ENCODE data around the gene FLNB.
A peak's percentile ranks its signal among the peaks of the same experiment; 100 is the strongest.

FLNB gene

DNA sequence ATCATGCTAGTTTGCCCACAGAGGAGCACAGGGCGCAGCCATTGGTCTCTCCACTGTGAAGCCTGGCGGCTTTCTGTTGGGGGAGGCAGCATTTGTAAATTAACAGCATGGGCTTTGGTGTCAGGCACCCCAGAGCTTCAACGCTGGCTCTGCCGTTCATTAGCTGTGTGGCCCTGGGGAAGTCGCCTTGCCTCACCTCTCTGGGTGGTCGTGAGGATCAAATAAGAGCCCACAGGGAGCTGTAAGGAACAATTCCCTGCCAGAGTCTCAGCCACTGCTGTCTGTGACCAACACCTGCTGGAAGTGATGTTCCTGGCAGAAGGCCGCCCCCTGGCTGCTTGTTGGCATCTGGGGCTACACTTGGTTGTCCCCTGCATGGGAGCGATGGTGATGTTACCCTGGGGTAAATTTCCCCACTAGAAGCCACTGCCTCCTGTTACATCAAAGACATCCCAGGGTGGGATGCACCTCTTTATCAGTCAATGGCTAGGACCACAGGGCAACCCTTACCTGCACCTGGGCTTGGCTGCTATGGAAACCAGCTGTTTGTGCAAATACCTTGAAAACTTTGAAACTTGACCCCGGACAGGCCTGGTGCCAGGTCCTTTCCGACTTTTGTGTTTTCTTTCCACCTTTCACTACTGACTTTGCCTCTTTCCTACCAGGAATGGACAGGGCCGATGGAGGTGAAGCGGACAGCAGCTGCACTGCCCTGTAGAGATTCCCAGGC is 165.6 kb downstream of the FLNB start:
- TF ChIP-seq, protein P1, sequence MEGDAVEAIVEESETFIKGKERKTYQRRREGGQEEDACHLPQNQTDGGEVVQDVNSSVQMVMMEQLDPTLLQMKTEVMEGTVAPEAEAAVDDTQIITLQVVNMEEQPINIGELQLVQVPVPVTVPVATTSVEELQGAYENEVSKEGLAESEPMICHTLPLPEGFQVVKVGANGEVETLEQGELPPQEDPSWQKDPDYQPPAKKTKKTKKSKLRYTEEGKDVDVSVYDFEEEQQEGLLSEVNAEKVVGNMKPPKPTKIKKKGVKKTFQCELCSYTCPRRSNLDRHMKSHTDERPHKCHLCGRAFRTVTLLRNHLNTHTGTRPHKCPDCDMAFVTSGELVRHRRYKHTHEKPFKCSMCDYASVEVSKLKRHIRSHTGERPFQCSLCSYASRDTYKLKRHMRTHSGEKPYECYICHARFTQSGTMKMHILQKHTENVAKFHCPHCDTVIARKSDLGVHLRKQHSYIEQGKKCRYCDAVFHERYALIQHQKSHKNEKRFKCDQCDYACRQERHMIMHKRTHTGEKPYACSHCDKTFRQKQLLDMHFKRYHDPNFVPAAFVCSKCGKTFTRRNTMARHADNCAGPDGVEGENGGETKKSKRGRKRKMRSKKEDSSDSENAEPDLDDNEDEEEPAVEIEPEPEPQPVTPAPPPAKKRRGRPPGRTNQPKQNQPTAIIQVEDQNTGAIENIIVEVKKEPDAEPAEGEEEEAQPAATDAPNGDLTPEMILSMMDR (IDR thresholded peaks at IDR 0.05; ENCODE audit: low read depth, low read length, missing control alignments): peak; percentile 47
- H3K4me3 ChIP-seq (replicated peaks; ENCODE audit: low read depth, low read length): no peak overlapping the region
- no peak for DNase-seq (ENCODE audit: extremely low read depth, low read depth)

DNA sequence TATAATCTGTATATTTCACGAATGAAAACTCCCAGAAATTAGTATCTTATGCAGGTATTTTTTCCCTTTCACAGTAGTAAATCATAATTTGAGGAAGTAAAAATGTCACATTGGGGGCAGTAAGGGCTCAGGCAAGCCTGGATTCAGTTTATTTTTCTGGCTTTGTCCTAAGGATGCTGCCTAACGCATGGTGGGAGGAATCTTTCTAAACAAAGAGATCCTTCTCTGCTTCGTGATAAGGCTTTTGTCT is 166.9 kb downstream of the FLNB start:
- no peak overlapping the region for H3K4me3 ChIP-seq (replicated peaks; ENCODE audit: low read depth, low read length)
- TF ChIP-seq, protein P1 (IDR thresholded peaks at IDR 0.05; ENCODE audit: low read depth, low read length, missing control alignments): no peak
- no peak for DNase-seq (ENCODE audit: extremely low read depth, low read depth)

- TF ChIP-seq, protein P1 (IDR thresholded peaks at IDR 0.05; ENCODE audit: low read depth, low read length, missing control alignments): no peak
- H3K4me3 ChIP-seq (replicated peaks; ENCODE audit: low read depth, low read length): no peak overlapping the region
- no peak for DNase-seq (ENCODE audit: extremely low read depth, low read depth)
Measured at GRCh38 chr3:58175437-58176184, 167.4 kb downstream of the FLNB start.

GRCh38 chr3:58176185-58176530 is 167.9 kb downstream of the FLNB start:
- no peak for DNase-seq (ENCODE audit: extremely low read depth, low read depth)
- H3K4me3 ChIP-seq (replicated peaks; ENCODE audit: low read depth, low read length): no peak overlapping the region
- TF ChIP-seq, protein P1 (IDR thresholded peaks at IDR 0.05; ENCODE audit: low read depth, low read length, missing control alignments): no peak

GRCh38 chr3:58176827-58177489 is 168.7 kb downstream of the FLNB start:
- TF ChIP-seq, protein P1 (IDR thresholded peaks at IDR 0.05; ENCODE audit: low read depth, low read length, missing control alignments): no peak
- DNase-seq (ENCODE audit: extremely low read depth, low read depth): no peak
- H3K4me3 ChIP-seq (replicated peaks; ENCODE audit: low read depth, low read length): no peak overlapping the region

GRCh38 chr3:58177747-58178527 is 169.7 kb downstream of the FLNB start:
- TF ChIP-seq, protein P1 (IDR thresholded peaks at IDR 0.05; ENCODE audit: low read depth, low read length, missing control alignments): peak; percentile 92
- H3K4me3 ChIP-seq (replicated peaks; ENCODE audit: low read depth, low read length): peak overlapping the region; percentile 29
- peak; percentile 39 for DNase-seq (ENCODE audit: extremely low read depth, low read depth)

All from HFF-Myc (cell line).